Stomach smooth muscle (tissue), 2 donors: ENCODE results near the gene LASP1NB.

Experiments used
- H3K27ac ChIP-seq: one replicate; pipeline ENCODE4 v1.7.0; 2013; ENCODE audit warnings: mild to moderate bottlenecking, low read length, inconsistent platforms
- H3K27me3 ChIP-seq, 2 donors: one replicate each; pipeline ENCODE4 v1.7.0; 2013; ENCODE audit warnings: low read length in 2 of 2; ENCODE audit not compliant: insufficient read depth in 2 of 2, control insufficient read depth in 1 of 2
- H3K36me3 ChIP-seq, 2 donors: one replicate each; pipeline ENCODE4 v1.7.0; 2013; ENCODE audit warnings: low read length in 2 of 2; ENCODE audit not compliant: control insufficient read depth in 2 of 2, insufficient read depth in 2 of 2
- H3K4me1 ChIP-seq: one replicate; pipeline ENCODE4 v1.7.0; 2013; ENCODE audit warnings: low read length; ENCODE audit not compliant: control insufficient read depth, insufficient read depth
- H3K4me3 ChIP-seq, 2 donors: one replicate each; pipeline ENCODE4 v1.7.0; 2013; ENCODE audit warnings: low read length in 2 of 2
- H3K9ac ChIP-seq, 2 donors: one replicate each; pipeline ENCODE4 v1.7.0; 2013; ENCODE audit warnings: low read length in 2 of 2, mild to moderate bottlenecking in 1 of 2
- H3K9me3 ChIP-seq, 2 donors: one replicate each; pipeline ENCODE4 v1.7.0; 2013; ENCODE audit warnings: low read length in 2 of 2; ENCODE audit not compliant: control insufficient read depth in 2 of 2
- donor health status: healthy.
- donor health status: Pancreatic carcinoma.

Gene LASP1NB

GRCh38 chr17:38897176-38897575, 28.2 kb upstream of the LASP1NB start:
- peaks cover 23 to 27% of the 10 kb centered on the region in 2 donors for H3K36me3 ChIP-seq
- peaks cover 65% of the 10 kb centered on the region for H3K4me1 ChIP-seq

GRCh38 chr17:38897671-38898290, 27.6 kb upstream of the LASP1NB start:
- Histone ChIP-seq H3K9ac (peak overlapping the region in 1 of 2 donors; percentile 36), H3K9me3 (no peaks in the 10 kb centered on the region), H3K36me3 (peaks cover 16 to 22% of the 10 kb centered on the region in 2 donors), H3K4me3 (peak overlapping the region in 1 of 2 donors; percentile 15), H3K4me1 (peaks cover 61% of the 10 kb centered on the region), H3K27ac (peak overlapping the region; percentile 18), H3K27me3 (no peaks in the 10 kb centered on the region)

More at GRCh38 chr17:38897176-38897575, 28.2 kb upstream of the LASP1NB start:
- Histone ChIP-seq H3K4me3 (peak overlapping the region in 1 of 2 donors; percentile 15), H3K27ac (peak overlapping the region; percentile 18), H3K9ac (peak overlapping the region; percentile 15 to 36), H3K27me3 (no peaks in the 10 kb centered on the region), H3K9me3 (no peaks in the 10 kb centered on the region)

DNA sequence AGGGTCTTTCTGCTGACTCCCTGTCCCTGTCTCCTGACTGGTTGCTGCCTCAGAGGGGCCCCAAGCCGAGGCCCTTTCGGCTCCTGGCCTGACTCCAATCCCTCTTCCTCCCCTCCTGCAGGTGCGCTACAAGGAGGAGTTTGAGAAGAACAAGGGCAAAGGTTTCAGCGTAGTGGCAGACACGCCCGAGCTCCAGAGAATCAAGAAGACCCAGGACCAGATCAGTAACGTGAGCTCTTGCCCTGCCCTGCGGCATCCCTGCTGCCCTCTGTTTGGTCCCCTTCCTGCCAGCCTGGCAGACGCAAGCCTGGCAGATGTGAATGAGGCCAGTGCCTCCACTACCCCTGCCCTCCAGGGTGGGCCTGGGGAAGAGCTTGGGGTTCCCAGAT, 27.1 kb upstream of the LASP1NB start:
- H3K36me3 ChIP-seq, result peaks cover 14 to 22% of the 10 kb centered on the region in 2 donors
- H3K9me3 ChIP-seq, result no peaks in the 10 kb centered on the region
- H3K9ac ChIP-seq, result no peak overlapping the region
- no peak overlapping the region for H3K4me3 ChIP-seq
- peaks cover 56% of the 10 kb centered on the region for H3K4me1 ChIP-seq
- H3K27ac ChIP-seq, result peak overlapping the region; percentile 18
- no peaks in the 10 kb centered on the region for H3K27me3 ChIP-seq

GRCh38 chr17:38898812-38899348, 26.5 kb upstream of the LASP1NB start:
- Histone ChIP-seq H3K4me1 (peaks cover 50% of the 10 kb centered on the region), H3K36me3 (peaks cover 14 to 27% of the 10 kb centered on the region in 2 donors), H3K9me3 (no peaks in the 10 kb centered on the region), H3K4me3 (no peak overlapping the region), H3K27ac (no peak overlapping the region), H3K9ac (no peak overlapping the region), H3K27me3 (no peaks in the 10 kb centered on the region)

DNA sequence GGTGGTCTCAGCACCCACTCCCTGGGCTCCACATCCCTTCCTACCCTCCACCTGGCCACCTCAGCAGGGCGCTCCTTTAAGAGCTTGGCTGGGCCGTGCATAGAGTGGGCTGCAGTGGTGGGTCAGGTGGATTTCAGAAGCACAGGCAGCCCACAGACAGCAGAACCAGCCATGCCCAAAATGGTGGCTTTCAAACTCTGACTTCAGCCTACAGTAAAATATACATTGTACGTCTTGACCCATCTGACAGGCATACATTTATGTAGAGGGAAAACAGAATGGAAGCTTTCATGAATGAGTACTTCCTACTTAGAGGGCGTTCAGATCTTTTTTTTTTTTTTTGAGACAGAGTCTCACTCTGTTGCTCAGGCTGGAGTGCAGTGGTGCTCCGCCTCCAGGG, 26.0 kb upstream of the LASP1NB start:
- H3K4me1 ChIP-seq, result peaks cover 46% of the 10 kb centered on the region
- H3K36me3 ChIP-seq, result peaks cover 14 to 26% of the 10 kb centered on the region in 2 donors
- no peaks in the 10 kb centered on the region for H3K9me3 ChIP-seq
- no peak overlapping the region for H3K9ac ChIP-seq
- H3K27ac ChIP-seq, result no peak overlapping the region
- no peaks in the 10 kb centered on the region for H3K27me3 ChIP-seq
- H3K4me3 ChIP-seq, result no peak overlapping the region

DNA sequence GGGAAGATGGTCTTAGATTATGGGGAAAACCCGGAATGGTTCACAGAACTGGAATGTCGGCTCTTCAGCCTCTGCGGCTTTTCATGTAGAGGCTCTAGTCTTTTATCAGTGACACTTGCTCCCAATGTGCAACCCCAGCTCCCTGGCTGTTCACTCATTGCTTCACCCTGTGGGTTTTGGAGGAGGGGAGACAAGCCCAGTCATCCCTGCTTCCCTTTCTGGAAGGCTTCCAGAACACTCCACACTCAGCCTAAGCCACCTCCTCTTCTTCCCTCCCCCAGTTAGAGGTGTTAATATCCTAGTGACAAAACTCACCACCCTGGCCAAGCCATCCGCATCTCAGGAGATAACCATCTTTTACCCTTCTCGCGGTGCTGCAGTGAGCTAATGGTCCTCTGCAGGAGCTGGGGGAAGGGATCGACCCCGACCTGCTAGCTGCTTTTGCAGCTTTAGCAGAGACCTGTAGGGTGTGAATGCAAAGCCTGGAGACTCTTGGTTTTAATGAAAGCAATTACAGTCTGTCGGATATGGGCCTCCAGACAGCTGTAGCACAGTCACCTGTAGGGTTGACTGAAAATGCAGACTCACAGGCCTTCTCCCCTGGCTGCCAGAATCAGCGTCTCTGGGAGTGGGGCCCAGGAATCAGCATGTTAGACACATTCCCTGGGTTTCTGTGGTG, 24.3 kb upstream of the LASP1NB start:
- H3K4me1 ChIP-seq, result peaks cover 41% of the 10 kb centered on the region
- H3K27me3 ChIP-seq, result no peaks in the 10 kb centered on the region
- H3K36me3 ChIP-seq, result peaks cover 17 to 26% of the 10 kb centered on the region in 2 donors
- H3K4me3 ChIP-seq, result no peak overlapping the region
- H3K9me3 ChIP-seq, result no peaks in the 10 kb centered on the region
- H3K27ac ChIP-seq, result no peak overlapping the region
- no peak overlapping the region for H3K9ac ChIP-seq

DNA sequence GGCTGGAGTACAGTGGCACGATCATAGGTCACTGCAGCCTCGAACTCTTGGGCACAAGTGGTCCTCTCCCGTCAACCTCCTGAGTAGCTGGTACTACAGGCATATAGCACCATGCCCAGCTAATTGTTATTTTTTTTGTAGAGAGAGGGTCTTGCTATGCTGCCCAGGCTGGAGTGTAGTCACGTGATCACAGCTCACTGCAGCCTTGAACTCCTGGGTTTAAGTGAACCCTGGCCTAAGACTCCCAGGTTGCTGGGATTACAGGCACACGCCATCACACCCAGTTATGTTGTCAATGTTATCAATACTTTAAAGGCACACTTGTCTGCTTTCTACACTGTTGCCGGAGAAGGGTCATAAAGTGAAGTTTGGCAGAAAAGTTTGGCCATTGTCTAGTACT, 22.0 kb upstream of the LASP1NB start:
- Histone ChIP-seq H3K36me3 (peaks cover 11 to 26% of the 10 kb centered on the region in 2 donors), H3K27ac (no peak overlapping the region), H3K4me1 (peaks cover 33% of the 10 kb centered on the region), H3K27me3 (no peaks in the 10 kb centered on the region), H3K9ac (no peak overlapping the region), H3K4me3 (no peak overlapping the region), H3K9me3 (no peaks in the 10 kb centered on the region)

DNA sequence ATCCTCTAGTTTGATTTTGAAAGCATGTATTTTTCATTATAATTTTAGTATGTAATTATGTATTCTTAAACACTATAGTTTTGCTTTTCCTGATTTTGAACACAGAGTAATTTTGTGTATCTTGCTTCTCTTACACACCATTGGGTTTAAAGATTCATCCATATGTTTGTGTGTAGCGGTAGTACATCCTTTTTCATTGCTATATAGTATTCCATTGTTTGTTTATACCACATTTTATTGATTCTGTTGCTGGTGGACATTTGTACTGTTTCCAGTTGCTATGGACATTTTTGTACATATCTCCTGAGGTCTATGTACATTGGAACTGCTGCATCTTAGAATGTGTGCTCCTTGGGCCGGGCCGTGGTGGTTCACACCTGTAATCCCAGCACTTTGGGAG, 20.5 kb upstream of the LASP1NB start:
- Histone ChIP-seq H3K9ac (no peak overlapping the region), H3K4me1 (peaks cover 35% of the 10 kb centered on the region), H3K27me3 (no peaks in the 10 kb centered on the region), H3K9me3 (no peaks in the 10 kb centered on the region), H3K4me3 (no peak overlapping the region), H3K27ac (no peak overlapping the region), H3K36me3 (peaks cover 3 to 15% of the 10 kb centered on the region in 2 donors)

GRCh38 chr17:38905375-38905774, 20.0 kb upstream of the LASP1NB start:
- Histone ChIP-seq H3K4me1 (peaks cover 35% of the 10 kb centered on the region), H3K27ac (no peak overlapping the region), H3K27me3 (no peaks in the 10 kb centered on the region), H3K9me3 (no peaks in the 10 kb centered on the region), H3K9ac (no peak overlapping the region), H3K4me3 (no peak overlapping the region), H3K36me3 (peaks cover 3 to 17% of the 10 kb centered on the region in 2 donors)

- H3K9ac ChIP-seq, result peak overlapping the region in 1 of 2 donors; percentile 13
- no peak overlapping the region for H3K4me3 ChIP-seq
- H3K27me3 ChIP-seq, result no peaks in the 10 kb centered on the region
- H3K9me3 ChIP-seq, result no peaks in the 10 kb centered on the region
- H3K27ac ChIP-seq, result no peak overlapping the region
- H3K36me3 ChIP-seq, result peaks cover 3 to 17% of the 10 kb centered on the region in 2 donors
- peaks cover 26% of the 10 kb centered on the region for H3K4me1 ChIP-seq
Observed at GRCh38 chr17:38906460-38907228, 18.8 kb upstream of the LASP1NB start.
